LoVo (cell line): Measurements from ENCODE around the gene EDN2.
A peak's percentile ranks its signal among the peaks of the same experiment; 100 is the strongest.

Experiments used
- DNase-seq: peaks from one replicate; pipeline ENCODE4 v3.0.0-alpha.2; 2016; ENCODE audit warnings: low spot score

EDN2 gene

DNA sequence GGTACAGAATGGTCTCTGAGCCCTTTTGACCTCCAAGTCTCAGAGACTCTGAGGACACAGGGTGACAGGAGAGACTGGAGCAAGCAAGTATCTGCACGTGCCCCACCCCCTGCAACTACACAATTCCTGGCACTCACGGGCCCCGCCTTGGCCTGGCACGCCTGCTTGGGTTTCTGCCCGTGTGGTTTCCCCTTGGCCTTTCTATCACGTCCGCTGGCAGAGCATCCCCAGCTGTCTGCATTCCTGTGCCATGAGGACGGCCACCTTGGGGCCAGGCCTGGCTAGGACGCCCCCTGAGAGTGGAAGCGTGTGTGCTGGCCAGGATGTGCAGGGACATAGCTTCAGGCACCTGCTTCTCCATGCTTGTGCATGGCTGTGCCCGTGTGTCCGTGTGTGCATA lies 14.3 kb upstream of the EDN2 start:
- peak; percentile 61 for DNase-seq

DNA sequence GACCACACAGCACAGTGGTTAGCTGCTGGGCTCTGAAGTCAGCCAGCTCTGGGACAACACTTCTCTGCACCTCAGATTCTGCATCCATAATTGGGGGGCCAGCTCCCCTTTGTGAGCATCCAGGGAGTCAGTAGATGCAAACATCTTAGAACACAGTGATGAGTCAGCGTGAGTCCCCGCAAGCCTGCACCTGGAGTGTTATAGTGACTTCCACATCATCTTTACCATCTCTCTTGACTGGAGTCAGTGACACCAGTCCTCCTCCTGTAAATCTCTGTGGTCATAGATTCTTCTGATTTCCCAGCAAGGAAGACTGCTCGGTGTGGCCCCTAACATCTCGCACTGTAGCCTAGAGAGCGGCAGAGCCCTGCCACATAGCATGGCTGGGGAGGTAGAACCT lies 13.9 kb upstream of the EDN2 start:
- no peak for DNase-seq

DNA sequence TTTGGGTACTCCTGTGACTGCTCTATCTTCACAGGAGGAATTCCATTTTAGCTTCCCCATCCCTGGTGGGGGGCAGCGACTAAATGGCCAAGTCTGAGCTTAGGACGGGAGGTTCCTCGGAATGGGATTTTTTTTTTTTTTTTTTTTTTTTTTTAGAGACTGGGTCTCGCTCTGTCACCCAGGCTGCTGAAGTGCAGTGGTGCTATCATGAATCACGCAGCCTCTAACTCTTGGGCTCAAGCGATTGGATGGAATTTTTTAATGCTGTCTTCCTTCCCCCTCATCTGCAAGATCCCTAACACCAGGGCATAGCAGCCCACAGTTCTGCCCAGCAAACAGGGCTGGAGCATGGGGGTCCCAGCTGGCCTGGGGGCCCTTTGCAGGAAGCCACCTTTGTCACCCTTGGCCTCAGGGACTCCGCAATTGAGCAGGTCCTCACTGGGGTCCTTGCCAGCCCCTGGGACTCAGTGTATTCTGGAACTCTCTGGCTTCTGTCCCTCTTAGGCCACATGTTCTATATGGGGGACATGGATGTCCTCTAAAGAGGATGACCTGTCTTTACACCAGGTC lies 13.1 kb upstream of the EDN2 start:
- no peak for DNase-seq

DNA sequence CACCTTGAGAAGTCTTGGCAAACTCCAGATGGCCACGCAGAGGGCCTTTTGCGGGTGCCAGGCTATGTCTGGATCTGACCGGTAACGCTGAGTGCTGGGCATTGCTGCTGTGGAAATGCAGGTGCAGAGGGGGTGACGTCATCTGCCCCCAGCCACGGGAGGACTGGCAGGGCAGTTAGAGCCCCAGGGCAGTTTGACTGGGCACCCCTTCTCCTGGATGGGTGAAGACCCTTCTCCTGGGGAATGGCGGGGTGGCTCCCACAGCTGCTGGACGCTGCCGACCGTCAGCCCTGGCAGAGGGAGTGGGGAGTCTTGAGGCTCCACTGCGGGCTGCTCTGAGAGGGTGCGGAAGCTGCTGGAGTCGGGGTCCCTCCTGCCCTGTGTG lies 12.6 kb upstream of the EDN2 start:
- DNase-seq = no peak

DNA sequence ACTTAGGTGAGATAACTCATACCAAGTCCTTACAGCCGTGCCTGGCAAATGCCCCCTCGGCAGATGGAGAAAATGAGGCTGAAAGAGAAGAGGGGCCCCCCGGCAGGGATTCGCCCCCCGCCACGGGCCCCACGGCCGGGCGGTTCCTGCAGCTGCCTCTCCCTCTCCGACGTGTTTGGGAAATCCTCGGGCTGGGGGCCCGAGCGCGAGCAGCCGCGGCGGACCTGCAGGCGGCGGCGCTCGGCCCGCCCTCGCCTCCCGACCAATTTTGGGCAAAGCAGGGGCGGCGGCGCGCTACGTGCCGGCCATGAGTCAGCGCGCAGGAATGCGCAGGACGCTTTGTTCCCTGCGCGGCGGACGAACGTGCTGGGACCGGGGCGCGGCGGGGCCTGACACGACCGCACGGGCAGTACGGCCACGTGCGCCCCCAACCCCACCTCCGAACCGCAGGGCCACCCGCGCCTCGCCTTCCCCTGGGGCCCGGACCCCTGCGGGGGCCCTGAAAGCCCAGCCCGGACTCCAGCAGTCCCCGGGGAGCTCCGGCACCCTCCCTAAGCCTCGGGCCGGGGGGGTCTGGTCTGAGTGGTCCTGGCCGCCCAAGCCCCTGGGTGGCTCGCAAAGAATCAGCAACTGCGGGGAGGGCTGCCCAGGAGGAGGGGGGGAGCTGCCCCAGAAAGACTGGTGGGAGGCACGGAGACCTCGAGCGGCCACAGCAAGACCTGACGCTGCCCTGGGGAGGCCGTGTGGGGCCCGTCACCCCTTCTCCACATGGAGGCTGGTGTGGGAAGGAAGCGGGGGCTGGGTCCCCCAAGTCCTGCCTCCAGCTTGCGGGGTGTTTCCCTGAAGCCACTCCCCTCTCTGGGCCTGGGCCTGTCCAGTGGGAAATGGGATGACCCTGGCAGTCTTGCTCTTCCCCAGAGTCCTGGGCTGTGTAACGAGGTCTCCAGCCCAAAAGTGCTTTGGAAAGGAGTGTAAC lies 11.9 kb upstream of the EDN2 start:
- peak; percentile 90 for DNase-seq

DNA sequence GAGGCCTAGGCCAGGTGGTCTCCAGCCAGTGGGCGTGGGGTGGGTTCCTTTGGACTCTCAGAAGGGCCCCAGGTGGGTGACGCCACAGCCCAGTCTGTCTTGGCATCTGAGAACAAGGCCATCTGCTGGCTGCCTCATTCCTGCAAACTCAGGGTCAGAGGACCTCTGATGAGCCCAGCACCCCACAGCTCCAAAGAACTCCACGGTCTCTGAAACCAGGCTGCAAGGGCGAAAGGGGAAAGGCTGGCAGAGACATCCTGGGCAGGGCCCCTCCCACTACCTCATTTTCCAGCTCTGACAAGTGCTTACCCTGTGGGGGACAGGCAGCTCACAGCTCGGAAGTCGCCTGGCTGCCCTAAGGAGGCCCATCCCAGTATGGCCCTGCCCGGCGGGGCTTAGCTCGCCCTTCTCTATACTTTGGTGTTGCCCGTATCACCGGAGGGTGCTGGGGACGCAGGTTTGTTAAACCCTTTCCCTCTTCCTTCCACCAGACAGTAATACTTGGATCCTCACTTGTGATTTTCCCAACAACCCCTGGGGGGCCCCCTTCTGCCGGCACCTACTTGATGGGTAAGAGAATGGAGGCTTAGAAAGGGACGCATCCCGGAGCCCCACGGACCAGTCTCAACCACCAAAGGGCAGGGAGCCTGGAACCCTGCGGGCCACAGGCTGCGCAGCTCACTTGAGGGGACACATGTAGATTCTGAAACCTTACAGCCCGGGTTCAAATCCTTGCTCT lies 10.9 kb upstream of the EDN2 start:
- no peak for DNase-seq

DNA sequence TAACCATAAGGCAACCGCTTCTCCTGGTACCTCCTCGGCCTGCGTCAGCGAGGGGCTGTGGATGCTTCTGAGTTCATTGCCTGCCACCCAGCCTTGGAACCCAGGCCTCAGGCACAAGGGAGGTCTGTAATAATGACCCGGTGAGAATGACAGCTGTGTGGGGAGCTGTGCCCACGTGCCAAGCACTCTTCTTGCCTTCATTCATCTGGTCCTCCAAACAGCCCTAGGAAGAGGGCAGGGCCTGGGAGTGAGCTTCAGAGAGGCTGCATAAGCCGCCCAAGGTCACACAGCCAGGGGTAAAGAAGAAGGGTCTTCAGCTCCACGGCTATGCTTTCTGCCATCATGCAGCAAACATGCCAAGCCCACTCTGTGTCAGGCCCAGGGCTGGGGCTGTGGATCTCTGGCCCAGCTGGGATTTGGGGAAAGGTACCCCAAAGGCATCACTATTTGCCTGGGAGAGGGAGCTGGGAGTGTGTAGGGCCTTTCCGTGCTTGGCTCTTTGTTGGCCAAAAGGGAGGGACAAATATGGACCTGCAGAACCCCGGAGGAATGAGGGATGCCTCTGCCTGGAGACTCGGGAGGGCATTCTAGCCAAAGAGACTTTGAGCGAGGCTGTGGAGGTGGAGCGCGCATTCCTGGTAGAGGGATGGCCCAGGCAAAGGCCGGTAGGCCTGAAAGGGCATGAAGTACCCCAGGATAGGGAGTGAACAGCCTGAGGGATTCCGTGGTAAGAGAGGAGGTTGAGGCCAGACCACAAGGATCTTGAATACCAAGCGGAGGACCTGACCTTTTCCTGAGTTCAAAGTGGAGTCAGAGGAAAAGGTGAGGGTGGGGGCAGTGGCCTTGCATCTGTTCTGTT lies 10.1 kb upstream of the EDN2 start:
- no peak for DNase-seq

DNA sequence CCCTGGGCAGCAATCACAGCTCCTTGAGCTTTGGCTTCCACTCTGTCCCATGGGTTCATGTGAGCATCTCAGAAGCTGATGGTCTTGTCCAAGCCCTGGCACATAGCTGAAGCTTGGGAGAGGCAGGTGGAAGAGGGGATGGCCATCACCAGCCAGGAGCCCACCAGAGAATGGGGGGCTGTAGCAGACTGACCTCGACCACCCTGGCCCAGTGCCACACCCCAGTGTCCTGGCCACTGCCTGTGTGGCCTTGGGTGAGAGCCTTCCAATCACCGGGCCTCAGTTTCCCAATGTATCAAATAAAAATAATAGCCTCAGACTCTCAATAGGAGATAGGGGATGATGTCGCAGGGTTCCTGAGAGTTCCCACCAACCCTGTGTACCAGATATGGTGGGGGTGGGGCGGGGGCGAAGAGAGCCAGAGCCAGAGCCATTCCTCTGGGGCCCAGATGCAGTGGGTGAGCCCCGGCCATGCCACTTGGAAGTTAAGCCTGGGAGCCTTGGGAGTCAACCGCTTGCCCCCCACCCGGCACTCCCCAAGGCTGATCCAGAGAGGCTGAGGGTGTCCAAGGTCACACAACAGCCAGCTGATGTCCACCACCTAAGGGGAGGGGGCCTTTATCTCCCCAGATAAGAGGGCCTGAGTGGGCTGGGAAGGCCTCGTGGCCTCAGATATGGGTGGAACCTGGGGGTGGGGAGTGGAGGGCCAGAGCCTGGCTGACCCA lies 9.3 kb upstream of the EDN2 start:
- DNase-seq = no peak

DNA sequence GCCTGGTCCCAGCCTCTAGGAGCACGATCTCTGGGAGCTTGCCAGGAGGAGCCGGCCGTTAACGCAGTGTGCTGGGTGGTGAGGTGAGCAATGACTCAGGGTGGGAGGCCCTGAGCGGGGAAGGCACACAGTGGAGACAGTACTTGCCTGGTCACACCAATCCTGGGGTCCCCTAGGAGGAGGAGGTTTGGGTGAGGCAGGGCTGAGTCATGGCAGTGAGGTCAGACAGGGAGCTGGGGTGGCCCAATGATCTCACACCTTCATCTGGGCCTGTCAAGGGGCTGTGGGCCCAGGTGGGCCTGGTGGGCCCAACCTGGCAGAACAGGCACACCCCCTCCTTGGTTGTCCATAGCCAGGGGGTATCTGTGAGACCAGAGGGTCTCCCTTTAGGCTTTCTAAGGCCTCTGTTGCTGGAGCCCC lies 8.6 kb upstream of the EDN2 start:
- no peak for DNase-seq

DNA sequence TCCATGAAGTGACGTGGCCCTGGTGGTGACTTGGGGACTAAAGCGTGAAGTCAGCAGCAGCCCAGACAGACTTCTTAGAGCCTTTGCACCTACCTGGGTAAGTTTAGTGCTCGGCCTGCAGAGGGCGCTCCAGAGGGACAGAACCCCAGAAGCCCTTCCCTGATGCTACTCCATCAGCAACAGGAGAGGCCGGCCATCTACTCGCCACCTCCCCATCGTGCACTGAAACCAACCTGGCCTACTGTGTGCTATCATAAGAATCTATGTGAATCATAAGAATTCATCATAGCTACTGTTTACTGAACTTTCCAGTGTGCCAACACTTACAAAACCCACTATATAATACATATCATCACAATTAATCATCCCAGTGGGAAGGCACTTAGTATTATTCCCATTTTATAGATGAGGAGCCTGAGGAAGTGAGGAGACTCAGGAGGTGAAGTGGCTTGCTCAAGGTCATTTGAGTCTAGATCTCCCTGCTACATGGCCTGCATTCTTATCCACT lies 7.9 kb upstream of the EDN2 start:
- DNase-seq = no peak

DNA sequence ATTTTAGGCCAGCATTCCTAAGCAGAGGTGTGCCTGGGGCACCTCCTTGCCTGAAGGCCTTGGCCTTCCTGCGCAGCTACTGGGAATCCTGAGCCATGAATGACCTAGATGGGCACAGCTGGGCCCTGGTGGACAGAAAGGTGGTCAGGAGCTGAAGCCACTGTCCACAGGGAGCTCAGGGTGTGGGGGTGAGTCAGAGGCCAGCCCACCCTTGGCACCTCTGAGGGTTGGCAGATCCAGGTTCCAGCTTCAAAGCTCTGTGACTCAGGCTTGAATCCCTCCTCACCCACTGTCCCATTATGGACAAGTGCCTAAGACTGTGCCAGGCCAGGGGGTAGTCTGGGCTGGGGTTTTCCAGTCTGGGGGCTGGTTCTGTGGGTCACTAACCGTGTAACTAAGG lies 6.4 kb upstream of the EDN2 start:
- DNase-seq = no peak

DNA sequence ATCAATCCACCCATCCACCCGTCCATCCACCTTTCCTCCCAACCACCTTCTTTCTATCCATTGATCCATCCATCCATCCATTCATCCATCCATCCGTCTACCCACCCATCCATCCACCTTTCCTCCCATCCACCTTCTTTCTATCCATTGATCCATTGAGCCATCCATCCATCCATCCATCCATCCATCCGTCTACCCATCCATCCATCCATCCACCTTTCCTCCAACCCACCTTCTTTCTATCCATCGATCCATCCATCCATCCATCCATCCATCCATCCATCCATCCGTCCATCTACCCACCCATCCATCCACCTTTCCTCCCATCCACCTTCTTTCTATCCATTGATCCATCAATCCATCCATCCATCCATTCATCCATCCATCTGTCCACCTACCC lies 5.1 kb upstream of the EDN2 start:
- no peak for DNase-seq

DNA sequence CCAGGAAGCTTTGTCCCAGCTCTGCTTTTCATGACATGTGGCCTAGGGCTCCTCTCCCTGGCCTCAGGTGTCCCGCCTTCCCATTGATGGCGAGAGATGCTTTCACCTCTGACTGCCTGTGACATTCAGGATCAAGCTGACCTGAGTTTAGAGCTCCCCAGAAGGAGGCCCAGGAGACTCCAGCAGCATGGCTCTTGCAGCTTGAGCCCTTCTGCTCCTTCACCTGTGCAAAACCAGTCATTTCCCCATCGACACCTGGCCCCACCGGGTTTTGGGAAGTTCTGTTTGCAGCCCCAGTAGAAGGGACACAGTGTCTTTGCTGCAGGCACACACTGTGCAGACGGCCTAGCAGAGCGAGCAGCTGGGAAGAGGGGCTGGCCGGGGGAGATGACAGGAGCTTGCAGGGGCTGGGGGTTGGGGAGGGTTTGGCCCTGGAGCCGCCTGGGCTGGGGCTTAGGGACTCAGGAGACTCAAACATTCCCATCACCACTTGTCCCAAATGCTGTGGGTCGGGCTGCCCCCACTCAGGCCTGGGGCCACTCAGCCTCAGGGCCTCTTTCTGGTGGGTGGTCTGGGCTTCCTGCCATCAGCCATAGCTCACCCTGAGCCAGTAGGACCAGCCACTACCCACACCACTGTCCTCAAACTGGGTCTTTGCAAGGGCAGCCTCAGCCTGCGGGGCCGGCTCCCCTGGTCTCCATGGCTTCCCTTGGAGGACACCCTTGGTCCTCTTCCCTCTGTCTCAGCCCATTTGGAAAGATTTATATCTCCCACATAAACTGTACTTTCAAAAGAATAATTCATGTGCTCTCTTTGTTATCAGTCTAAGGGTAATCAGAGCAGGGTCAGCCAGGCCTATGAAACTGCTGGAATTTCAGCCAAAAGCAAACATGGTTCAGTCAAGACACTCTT lies 3.8 kb upstream of the EDN2 start:
- DNase-seq = no peak

DNA sequence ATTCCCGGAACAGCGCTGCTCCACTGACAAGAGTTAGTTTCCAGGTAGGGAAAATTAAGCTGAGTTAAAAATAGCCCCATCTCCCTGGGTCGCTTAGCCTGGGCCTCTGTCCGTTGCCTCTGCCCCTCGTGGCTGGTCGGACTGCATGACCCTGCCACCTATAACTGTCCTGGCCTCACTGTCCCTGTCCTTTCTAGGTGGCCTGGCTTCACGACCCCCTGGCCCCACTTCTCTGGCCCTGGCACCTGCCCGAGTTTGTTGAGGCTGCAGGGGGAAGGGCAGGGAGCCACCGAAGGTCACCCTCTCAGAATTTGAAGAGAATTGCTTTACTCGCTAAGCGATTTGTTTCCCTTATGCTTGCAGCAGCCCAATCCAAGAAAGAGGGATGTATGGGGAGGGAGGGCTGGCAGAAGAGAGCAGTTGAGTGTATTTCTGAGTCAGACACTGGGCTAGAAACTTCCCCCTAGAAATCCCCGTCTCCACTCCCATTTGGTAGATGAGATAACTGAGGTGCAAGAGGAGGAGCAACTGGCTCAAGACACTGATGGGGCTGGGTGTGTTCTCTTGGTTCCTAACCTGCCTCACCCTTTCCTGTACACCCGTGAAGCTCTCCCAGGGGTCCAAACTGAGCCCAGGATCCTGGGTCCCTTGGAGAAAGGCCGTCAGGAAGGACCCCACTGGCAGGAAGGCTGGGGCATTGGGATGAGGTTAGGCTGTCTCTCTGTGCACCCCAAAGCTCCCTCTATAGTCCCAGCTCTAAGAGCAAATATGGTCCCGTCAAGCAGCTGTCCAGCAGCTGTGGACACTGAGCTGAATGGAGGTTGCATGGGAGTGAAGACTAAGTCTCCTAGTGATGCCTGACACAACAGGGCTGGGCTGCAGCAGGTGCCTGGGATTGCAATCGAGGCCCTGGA lies 2.9 kb upstream of the EDN2 start:
- no peak for DNase-seq

DNA sequence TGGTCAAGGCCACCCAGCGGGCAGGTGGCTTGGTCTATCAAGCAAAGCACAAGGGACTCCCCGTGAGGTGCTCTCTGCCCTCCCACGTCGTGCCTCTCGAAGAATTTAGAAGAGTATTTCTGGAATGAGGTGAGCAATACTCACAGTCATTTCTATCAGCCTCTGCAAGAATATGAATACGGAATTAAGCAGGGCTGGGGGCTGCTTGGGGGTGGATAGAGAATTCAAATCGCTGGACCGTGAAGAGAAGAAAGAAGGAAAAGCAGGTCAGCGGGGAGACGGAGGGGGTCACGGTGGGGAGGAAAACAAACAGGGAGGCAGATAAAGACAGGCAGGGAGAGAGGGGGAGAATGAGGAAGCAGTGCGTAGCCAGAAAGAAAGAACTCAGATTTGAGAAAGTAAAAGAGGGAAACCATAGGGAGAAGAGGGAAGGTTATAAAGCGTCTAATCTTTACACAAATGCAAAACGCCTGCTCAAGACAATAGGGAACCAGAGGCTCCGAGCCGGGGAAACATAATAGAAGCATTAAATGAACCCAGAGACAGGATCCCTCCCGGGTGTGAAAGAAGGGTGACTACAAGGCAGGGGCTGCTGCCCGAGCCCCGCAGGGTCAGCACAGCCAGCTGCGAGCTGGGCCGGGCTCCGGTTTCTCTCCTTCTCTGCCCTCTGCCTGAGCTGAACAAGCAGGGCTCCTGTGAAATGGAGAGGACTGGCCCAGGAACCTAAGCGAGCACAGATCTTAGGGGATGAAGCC lies 2.1 kb upstream of the EDN2 start:
- no peak for DNase-seq

DNA sequence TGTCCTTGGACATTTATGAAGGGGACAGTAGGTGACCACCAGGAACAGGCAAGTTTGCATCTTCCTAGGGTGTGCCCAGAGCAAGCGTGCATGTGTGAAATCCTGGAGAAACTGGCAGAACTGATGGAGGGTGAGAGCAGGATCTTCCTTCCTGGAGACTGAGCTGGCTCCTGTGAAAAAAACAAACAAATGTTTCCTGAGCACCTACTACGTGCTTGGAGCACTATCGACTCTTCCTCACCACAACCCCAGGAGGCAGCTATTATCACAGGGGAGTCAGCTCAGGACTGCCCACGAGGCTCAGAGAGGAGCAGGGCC lies 1.5 kb upstream of the EDN2 start:
- no peak for DNase-seq

DNA sequence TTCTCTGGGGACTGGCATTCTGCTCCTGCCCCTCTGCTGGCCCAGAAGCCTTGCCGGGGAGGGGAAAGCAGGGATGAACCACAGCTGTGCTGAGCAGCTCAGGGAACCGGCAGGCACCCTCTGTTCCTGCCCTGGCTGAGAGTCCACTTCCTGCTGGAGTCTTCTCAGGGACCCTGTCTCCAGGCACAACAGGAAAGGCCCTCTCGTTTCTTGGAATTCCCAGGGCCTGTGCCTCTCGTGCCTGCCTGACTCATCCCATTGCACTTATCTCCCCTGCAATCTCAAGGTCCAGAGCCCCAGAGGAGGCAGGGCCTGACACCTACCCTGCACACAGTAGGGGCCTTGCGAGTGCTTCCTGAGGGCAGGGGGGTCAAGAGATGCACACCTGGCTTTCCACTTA lies 1.1 kb upstream of the EDN2 start:
- no peak for DNase-seq

DNA sequence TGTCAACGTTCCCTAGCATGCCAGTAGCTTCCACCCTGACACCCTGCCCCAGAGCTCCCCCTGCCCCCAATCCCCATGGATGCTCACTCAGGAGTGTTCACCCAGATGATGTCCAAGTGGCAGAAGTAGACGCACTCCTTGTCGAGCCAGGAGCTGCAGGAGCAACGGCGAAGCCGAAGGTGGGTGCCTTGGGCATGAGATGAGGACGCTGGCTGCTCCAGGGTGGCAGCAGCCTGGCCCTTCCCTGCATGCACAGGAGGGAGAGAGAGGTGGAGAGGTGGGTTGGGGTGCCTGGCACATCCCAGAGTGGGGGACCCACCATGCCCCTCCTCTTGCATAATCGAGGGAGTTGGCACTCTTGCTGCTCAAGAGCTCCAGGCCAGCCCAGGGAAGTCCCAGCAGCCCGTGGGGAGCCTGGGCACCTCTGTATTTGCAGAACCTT lies 502 bp downstream of the EDN2 start:
- no peak for DNase-seq
